Measurements from ENCODE around the gene SEMA6B.

The SEMA6B gene

GRCh38 chr19:4581666-4582553, 22.4 kb upstream of the SEMA6B start:
- Mint-ChIP-seq H3K27ac (no peak overlapping the region), H3K4me3 (peak overlapping the region; percentile 81), H3K36me3 (no peaks in the 10 kb centered on the region), H3K9me3 (ENCODE audit: low read depth) (no peaks in the 10 kb centered on the region), H3K27me3 (peaks cover 32% of the 10 kb centered on the region), H3K4me1 (ENCODE audit: low read depth) (peaks cover 15% of the 10 kb centered on the region)

- Mint-ChIP-seq H3K27me3 (peaks cover 37% of the 10 kb centered on the region), H3K4me3 (no peak overlapping the region)
These were observed 21.6 kb upstream of the SEMA6B start for GRCh38 chr19:4580961-4581665.

GRCh38 chr19:4580021-4580901, 20.8 kb upstream of the SEMA6B start:
- Mint-ChIP-seq H3K9me3 (ENCODE audit: low read depth) (no peaks in the 10 kb centered on the region), H3K4me1 (ENCODE audit: low read depth) (peaks cover 13% of the 10 kb centered on the region), H3K27ac (no peak overlapping the region), H3K36me3 (no peaks in the 10 kb centered on the region), H3K4me3 (peak overlapping the region; percentile 44), H3K27me3 (peaks cover 35% of the 10 kb centered on the region)

More at GRCh38 chr19:4580961-4581665, 21.6 kb upstream of the SEMA6B start:
- no peaks in the 10 kb centered on the region for H3K9me3 Mint-ChIP-seq (ENCODE audit: low read depth)
- no peaks in the 10 kb centered on the region for H3K36me3 Mint-ChIP-seq
- no peak overlapping the region for H3K27ac Mint-ChIP-seq
- peaks cover 15% of the 10 kb centered on the region for H3K4me1 Mint-ChIP-seq (ENCODE audit: low read depth)

GRCh38 chr19:4579389-4579788, 19.9 kb upstream of the SEMA6B start:
- H3K36me3 Mint-ChIP-seq, result no peaks in the 10 kb centered on the region
- no peaks in the 10 kb centered on the region for H3K9me3 Mint-ChIP-seq (ENCODE audit: low read depth)
- peaks cover 11% of the 10 kb centered on the region for H3K4me1 Mint-ChIP-seq (ENCODE audit: low read depth)
- no peak overlapping the region for H3K4me3 Mint-ChIP-seq
- H3K27me3 Mint-ChIP-seq, result peaks cover 32% of the 10 kb centered on the region
- H3K27ac Mint-ChIP-seq, result no peak overlapping the region

- peaks cover 32% of the 10 kb centered on the region for H3K27me3 Mint-ChIP-seq
- peaks cover 11% of the 10 kb centered on the region for H3K4me1 Mint-ChIP-seq (ENCODE audit: low read depth)
- no peaks in the 10 kb centered on the region for H3K36me3 Mint-ChIP-seq
- H3K9me3 Mint-ChIP-seq (ENCODE audit: low read depth), result no peaks in the 10 kb centered on the region
- H3K27ac Mint-ChIP-seq, result no peak overlapping the region
- no peak overlapping the region for H3K4me3 Mint-ChIP-seq
These were observed 19.2 kb upstream of the SEMA6B start for GRCh38 chr19:4578552-4579248.

GRCh38 chr19:4577020-4577782, 17.7 kb upstream of the SEMA6B start:
- H3K9me3 Mint-ChIP-seq (ENCODE audit: low read depth), result no peaks in the 10 kb centered on the region
- H3K27me3 Mint-ChIP-seq, result peaks cover 26% of the 10 kb centered on the region

GRCh38 chr19:4576016-4576933, 16.8 kb upstream of the SEMA6B start:
- no peaks in the 10 kb centered on the region for H3K36me3 Mint-ChIP-seq
- no peak overlapping the region for H3K27ac Mint-ChIP-seq
- H3K4me3 Mint-ChIP-seq, result no peak overlapping the region
- H3K9me3 Mint-ChIP-seq (ENCODE audit: low read depth), result no peaks in the 10 kb centered on the region
- no peaks in the 10 kb centered on the region for H3K4me1 Mint-ChIP-seq (ENCODE audit: low read depth)
- H3K27me3 Mint-ChIP-seq, result peaks cover 21% of the 10 kb centered on the region

More at GRCh38 chr19:4577020-4577782, 17.7 kb upstream of the SEMA6B start:
- Mint-ChIP-seq H3K4me1 (ENCODE audit: low read depth) (peaks cover 5% of the 10 kb centered on the region), H3K36me3 (no peaks in the 10 kb centered on the region), H3K27ac (no peak overlapping the region), H3K4me3 (no peak overlapping the region)

GRCh38 chr19:4575267-4576015, 16.0 kb upstream of the SEMA6B start:
- no peak overlapping the region for H3K4me3 Mint-ChIP-seq
- H3K9me3 Mint-ChIP-seq (ENCODE audit: low read depth), result no peaks in the 10 kb centered on the region
- no peaks in the 10 kb centered on the region for H3K36me3 Mint-ChIP-seq
- H3K27ac Mint-ChIP-seq, result no peak overlapping the region
- peaks cover 21% of the 10 kb centered on the region for H3K27me3 Mint-ChIP-seq
- no peaks in the 10 kb centered on the region for H3K4me1 Mint-ChIP-seq (ENCODE audit: low read depth)

- no peaks in the 10 kb centered on the region for H3K4me1 Mint-ChIP-seq (ENCODE audit: low read depth)
- peaks cover 14% of the 10 kb centered on the region for H3K27me3 Mint-ChIP-seq
- no peaks in the 10 kb centered on the region for H3K9me3 Mint-ChIP-seq (ENCODE audit: low read depth)
- H3K4me3 Mint-ChIP-seq, result no peak overlapping the region
- no peaks in the 10 kb centered on the region for H3K36me3 Mint-ChIP-seq
- no peak overlapping the region for H3K27ac Mint-ChIP-seq
These were observed 14.2 kb upstream of the SEMA6B start for GRCh38 chr19:4573682-4574081.

- Mint-ChIP-seq H3K4me3 (no peak overlapping the region), H3K9me3 (ENCODE audit: low read depth) (no peaks in the 10 kb centered on the region), H3K4me1 (ENCODE audit: low read depth) (no peaks in the 10 kb centered on the region), H3K27ac (no peak overlapping the region), H3K27me3 (peaks cover 6% of the 10 kb centered on the region), H3K36me3 (no peaks in the 10 kb centered on the region)
These were observed 11.9 kb upstream of the SEMA6B start for GRCh38 chr19:4571305-4571917.

- Mint-ChIP-seq H3K9me3 (ENCODE audit: low read depth) (no peaks in the 10 kb centered on the region), H3K36me3 (no peaks in the 10 kb centered on the region), H3K4me1 (ENCODE audit: low read depth) (no peaks in the 10 kb centered on the region), H3K27me3 (peaks cover under 1% of the 10 kb centered on the region), H3K27ac (no peak overlapping the region), H3K4me3 (no peak overlapping the region)
These were observed 11.4 kb upstream of the SEMA6B start for GRCh38 chr19:4570916-4571304.

- Mint-ChIP-seq H3K4me3 (no peak overlapping the region), H3K36me3 (no peaks in the 10 kb centered on the region), H3K27ac (no peak overlapping the region), H3K4me1 (ENCODE audit: low read depth) (no peaks in the 10 kb centered on the region), H3K27me3 (no peaks in the 10 kb centered on the region), H3K9me3 (ENCODE audit: low read depth) (no peaks in the 10 kb centered on the region)
These were observed 10.9 kb upstream of the SEMA6B start for GRCh38 chr19:4570402-4570801.
